ENCODE measurements around the gene ABAT. TPM values are rescaled to one million over a fixed set of nuclear protein-coding genes. Genes with fewer than 3 reads are reported as not detected.

ABAT gene
- total RNA-seq, 6 experiments from 2014 or later, result 0.51 to 1.3 (median 0.59) TPM

GRCh38 chr16:8831871-8832716, 157.7 kb downstream of the ABAT start:
- Mint-ChIP-seq H3K4me1 (ENCODE audit: low read depth) (peaks cover 13% of the 10 kb centered on the region), H3K4me3 (no peak overlapping the region), H3K36me3 (ENCODE audit: low read depth) (peaks cover 34% of the 10 kb centered on the region), H3K27me3 (ENCODE audit: insufficient read depth) (peaks cover 2% of the 10 kb centered on the region; the same call in 1 of the 2 replicates), H3K9me3 (no peaks in the 10 kb centered on the region), H3K27ac (no peak overlapping the region)
- DNase-seq, result no peak
- no peak for TF ChIP-seq CTCF (IDR thresholded peaks at IDR 0.05)

- no peak overlapping the region; the same call in 1 of the 2 replicates for H3K27ac Mint-ChIP-seq
- H3K4me1 Mint-ChIP-seq (ENCODE audit: low read depth), result peaks cover 13% of the 10 kb centered on the region
- no peaks in the 10 kb centered on the region for H3K9me3 Mint-ChIP-seq
- no peak for DNase-seq
- peaks cover 2% of the 10 kb centered on the region; the same call in 1 of the 2 replicates for H3K27me3 Mint-ChIP-seq (ENCODE audit: insufficient read depth)
- peaks cover 34% of the 10 kb centered on the region for H3K36me3 Mint-ChIP-seq (ENCODE audit: low read depth)
- H3K4me3 Mint-ChIP-seq, result no peak overlapping the region
- TF ChIP-seq CTCF (IDR thresholded peaks at IDR 0.05), result no peak
Measured at GRCh38 chr16:8832717-8833105, 158.3 kb downstream of the ABAT start.

Other genes starting within 250 kb of the ABAT start
- not detected for gene TMEM114, start 84.1 kb upstream of the ABAT start, total RNA-seq (2021; fragmentation: NEBNext Ultra II Directional; extraction: Animal tissue kit (Norgen Biotek cat#: 25700))
- 10 to 100 TPM; 33.5 to 38.0 (median 36.0) TPM for gene METTL22, start 52.9 kb upstream of the ABAT start, total RNA-seq (2021; fragmentation: NEBNext Ultra II Directional; extraction: Animal tissue kit (Norgen Biotek cat#: 25700))
- 1 to 10 TPM; 5.2 to 9.1 (median 6.9) TPM for gene TMEM186, start 123.0 kb downstream of the ABAT start, total RNA-seq (2021; fragmentation: NEBNext Ultra II Directional; extraction: Animal tissue kit (Norgen Biotek cat#: 25700))
- gene PMM2, start 123.2 kb downstream of the ABAT start, total RNA-seq (2021; fragmentation: NEBNext Ultra II Directional; extraction: Animal tissue kit (Norgen Biotek cat#: 25700)), result 10 to 100 TPM; 38.9 to 48.5 (median 44.3) TPM
- 100 to 1,000 TPM in 3 of 6 experiments, 10 to 100 TPM in 3; 91.4 to 114 (median 97.9) TPM for gene CARHSP1, start 194.4 kb downstream of the ABAT start, total RNA-seq (2021; fragmentation: NEBNext Ultra II Directional; extraction: Animal tissue kit (Norgen Biotek cat#: 25700))
- gene LITAFD, start 207.7 kb downstream of the ABAT start, total RNA-seq (2021; fragmentation: NEBNext Ultra II Directional; extraction: Animal tissue kit (Norgen Biotek cat#: 25700)), result not detected